Stimulated activated effector memory CD8-positive, alpha-beta T cell treated with anti-CD3 and anti-CD28 coated beads, Interleukin-12 subunit alpha, Interleukin-12 subunit beta, amount 100 ng/mL, for 72 hours (primary cell): ENCODE data around the gene MAN2A1.
"Not testable (repeated sequence)": the region's sequence is repeated elsewhere in the genome, so short reads cannot be mapped to it uniquely, and the experiment has no call there.

Experiments
- ATAC-seq: fragments of 150-1000 bp; cut with Tn5 transposase; 2 replicates; pipeline ENCODE4 v1.10.0; 2021
- DNase-seq, 2 donors: peaks; one replicate each; pipeline ENCODE4 v3.0.0; 2021 to 2022; ENCODE audit warnings: low spot score in 2 of 2
- H3K27ac Mint-ChIP-seq: one replicate; pipeline ENCODE4 v1.8.0; 2022; ENCODE audit warnings: mild to moderate bottlenecking, mixed read lengths
- H3K36me3 Mint-ChIP-seq: one replicate; pipeline ENCODE4 v1.8.0; 2022; ENCODE audit warnings: mild to moderate bottlenecking, mixed read lengths
- H3K4me1 Mint-ChIP-seq: one replicate; pipeline ENCODE4 v1.8.0; 2022; ENCODE audit warnings: mixed read lengths
- H3K4me3 Mint-ChIP-seq: one replicate; pipeline ENCODE4 v1.8.0; 2022; ENCODE audit warnings: mild to moderate bottlenecking, mixed read lengths
- H3K9me3 Mint-ChIP-seq: one replicate; pipeline ENCODE4 v1.8.0; 2022; ENCODE audit warnings: mixed read lengths

The MAN2A1 gene

GRCh38 chr5:109865637-109866036 lies 175.9 kb downstream of the MAN2A1 start:
- DNase-seq, result no peak
- Mint-ChIP-seq H3K4me1 (peaks cover 21% of the 10 kb centered on the region), H3K27ac (no peak overlapping the region), H3K9me3 (no peaks in the 10 kb centered on the region), H3K4me3 (no peak overlapping the region), H3K36me3 (peaks cover 53% of the 10 kb centered on the region)
- peak; percentile 79 for ATAC-seq

GRCh38 chr5:109866051-109866450 lies 176.3 kb downstream of the MAN2A1 start:
- ATAC-seq, result no peak
- Mint-ChIP-seq H3K4me3 (no peak overlapping the region), H3K4me1 (peaks cover 21% of the 10 kb centered on the region), H3K9me3 (no peaks in the 10 kb centered on the region), H3K27ac (no peak overlapping the region), H3K36me3 (peaks cover 53% of the 10 kb centered on the region)
- DNase-seq, result no peak

GRCh38 chr5:109868737-109869136 lies 179.0 kb downstream of the MAN2A1 start:
- no peaks in the 10 kb centered on the region for H3K9me3 Mint-ChIP-seq
- no peak overlapping the region for H3K4me3 Mint-ChIP-seq
- ATAC-seq, result peak; percentile 44
- H3K36me3 Mint-ChIP-seq, result peaks cover 49% of the 10 kb centered on the region
- H3K4me1 Mint-ChIP-seq, result peaks cover 15% of the 10 kb centered on the region
- H3K27ac Mint-ChIP-seq, result no peak overlapping the region
- DNase-seq, result no peak

GRCh38 chr5:109873687-109874086 lies 184.0 kb downstream of the MAN2A1 start:
- Mint-ChIP-seq H3K36me3 (peaks cover 12% of the 10 kb centered on the region), H3K9me3 (no peaks in the 10 kb centered on the region), H3K4me1 (peaks cover 10% of the 10 kb centered on the region), H3K27ac (no peak overlapping the region), H3K4me3 (no peak overlapping the region)
- ATAC-seq (no peak), DNase-seq (no peak)

- Mint-ChIP-seq H3K4me1 (peaks cover 6% of the 10 kb centered on the region), H3K36me3 (peaks cover 12% of the 10 kb centered on the region), H3K4me3 (no peak overlapping the region), H3K9me3 (no peaks in the 10 kb centered on the region), H3K27ac (no peak overlapping the region)
- ATAC-seq (no peak), DNase-seq (no peak)
Measured at GRCh38 chr5:109874108-109874507, 184.4 kb downstream of the MAN2A1 start.

GRCh38 chr5:109876030-109876725 lies 186.5 kb downstream of the MAN2A1 start:
- H3K36me3 Mint-ChIP-seq, result no peaks in the 10 kb centered on the region
- no peaks in the 10 kb centered on the region for H3K9me3 Mint-ChIP-seq
- ATAC-seq (no peak), DNase-seq (no peak)
- no peak overlapping the region for H3K4me3 Mint-ChIP-seq
- H3K4me1 Mint-ChIP-seq, result no peaks in the 10 kb centered on the region
- H3K27ac Mint-ChIP-seq, result no peak overlapping the region

- DNase-seq, result no peak
- H3K9me3 Mint-ChIP-seq, result no peaks in the 10 kb centered on the region
- no peak for ATAC-seq
- peaks cover under 1% of the 10 kb centered on the region for H3K4me1 Mint-ChIP-seq
- H3K4me3 Mint-ChIP-seq, result no peak overlapping the region
- H3K36me3 Mint-ChIP-seq, result no peaks in the 10 kb centered on the region
- no peak overlapping the region for H3K27ac Mint-ChIP-seq
Measured at GRCh38 chr5:109876941-109877669, 187.4 kb downstream of the MAN2A1 start.

GRCh38 chr5:109877670-109878045 lies 187.9 kb downstream of the MAN2A1 start:
- H3K9me3 Mint-ChIP-seq, result no peaks in the 10 kb centered on the region
- H3K4me1 Mint-ChIP-seq, result peaks cover 6% of the 10 kb centered on the region
- H3K27ac Mint-ChIP-seq, result no peak overlapping the region
- no peak for ATAC-seq
- no peaks in the 10 kb centered on the region for H3K36me3 Mint-ChIP-seq
- no peak overlapping the region for H3K4me3 Mint-ChIP-seq
- no peak for DNase-seq

- Mint-ChIP-seq H3K9me3 (no peaks in the 10 kb centered on the region), H3K36me3 (no peaks in the 10 kb centered on the region), H3K27ac (no peak overlapping the region), H3K4me3 (no peak overlapping the region), H3K4me1 (peaks cover 7% of the 10 kb centered on the region)
- ATAC-seq, result no peak
- no peak for DNase-seq
Measured at GRCh38 chr5:109878887-109879286, 189.2 kb downstream of the MAN2A1 start.

GRCh38 chr5:109880907-109881685 lies 191.4 kb downstream of the MAN2A1 start:
- H3K9me3 Mint-ChIP-seq, result no peaks in the 10 kb centered on the region
- no peaks in the 10 kb centered on the region for H3K36me3 Mint-ChIP-seq
- no peak for ATAC-seq
- DNase-seq, result no peak
- H3K4me1 Mint-ChIP-seq, result peaks cover 7% of the 10 kb centered on the region
- H3K27ac Mint-ChIP-seq, result no peak overlapping the region
- H3K4me3 Mint-ChIP-seq, result no peak overlapping the region

- no peaks in the 10 kb centered on the region for H3K9me3 Mint-ChIP-seq
Measured at GRCh38 chr5:109882546-109882945, 192.8 kb downstream of the MAN2A1 start.

GRCh38 chr5:109884676-109885075 lies 194.9 kb downstream of the MAN2A1 start:
- Mint-ChIP-seq H3K4me3 (no peak overlapping the region), H3K9me3 (no peaks in the 10 kb centered on the region), H3K4me1 (peaks cover 7% of the 10 kb centered on the region), H3K36me3 (no peaks in the 10 kb centered on the region), H3K27ac (no peak overlapping the region)
- ATAC-seq (no peak), DNase-seq (no peak)

More at GRCh38 chr5:109882546-109882945, 192.8 kb downstream of the MAN2A1 start:
- no peak overlapping the region for H3K27ac Mint-ChIP-seq
- no peak overlapping the region for H3K4me3 Mint-ChIP-seq
- no peak for ATAC-seq
- no peaks in the 10 kb centered on the region for H3K36me3 Mint-ChIP-seq
- H3K4me1 Mint-ChIP-seq, result peaks cover 7% of the 10 kb centered on the region
- no peak for DNase-seq

GRCh38 chr5:109885205-109885604 lies 195.5 kb downstream of the MAN2A1 start:
- no peak overlapping the region for H3K27ac Mint-ChIP-seq
- no peaks in the 10 kb centered on the region for H3K36me3 Mint-ChIP-seq
- DNase-seq (no peak), ATAC-seq (no peak)
- H3K4me1 Mint-ChIP-seq, result peaks cover 7% of the 10 kb centered on the region
- no peak overlapping the region for H3K4me3 Mint-ChIP-seq
- no peaks in the 10 kb centered on the region for H3K9me3 Mint-ChIP-seq

GRCh38 chr5:109888989-109889388 lies 199.3 kb downstream of the MAN2A1 start:
- ATAC-seq, result no peak
- Mint-ChIP-seq H3K9me3 (no peaks in the 10 kb centered on the region), H3K4me1 (no peaks in the 10 kb centered on the region), H3K4me3 (no peak overlapping the region), H3K27ac (no peak overlapping the region), H3K36me3 (no peaks in the 10 kb centered on the region)
- DNase-seq, result no peak

GRCh38 chr5:109893271-109893670 lies 203.5 kb downstream of the MAN2A1 start:
- H3K27ac Mint-ChIP-seq, ATAC-seq, H3K4me1 Mint-ChIP-seq, DNase-seq, H3K4me3 Mint-ChIP-seq, H3K36me3 Mint-ChIP-seq, H3K9me3 Mint-ChIP-seq: not testable (repeated sequence)
